Lower lobe of right lung (tissue), 2 donors: Measurements from ENCODE around the gene CRIP2. TPM values are rescaled to one million over a fixed set of nuclear protein-coding genes. Genes with fewer than 3 reads are reported as not detected.

Experiments
- ATAC-seq, 2 donors: fragments of 200-7000 bp; cut with Tn5 transposase; one replicate each; pipeline ENCODE4 v1.9.1; 2020 to 2022; ENCODE audit warnings: mild to moderate bottlenecking in 2 of 2, moderate library complexity in 2 of 2
- DNase-seq: peaks from one replicate; pipeline ENCODE4 v3.0.0-alpha.2; 2020
- H3K27ac ChIP-seq: fragments of 200-600 bp; one replicate; pipeline ENCODE4 v1.8.0; 2022
- H3K27me3 ChIP-seq: fragments of 200-600 bp; one replicate; pipeline ENCODE4 v1.8.0; 2022; ENCODE audit warnings: low read depth
- H3K36me3 ChIP-seq: fragments of 200-600 bp; one replicate; pipeline ENCODE4 v1.8.0; 2022; ENCODE audit warnings: mild to moderate bottlenecking
- H3K4me1 ChIP-seq: fragments of 200-600 bp; one replicate; pipeline ENCODE4 v1.8.0; 2022
- H3K4me3 ChIP-seq: fragments of 200-600 bp; one replicate; pipeline ENCODE4 v1.8.0; 2022; ENCODE audit warnings: mild to moderate bottlenecking
- H3K9me3 ChIP-seq: fragments of 200-600 bp; one replicate; pipeline ENCODE4 v1.8.0; 2022
- intact Hi-C: fragments of 100-400 bp; cut with DNase I; formaldehyde crosslinking; loops from one replicate; pipeline ENCODE4 v1.11.0; 2022
- long read RNA-seq: library from polyadenylated mRNA; unstranded; transcript quantifications from one replicate; pipeline ENCODE4 v2.0.0, GENCODE V29; 2021
- total RNA-seq: library from RNA; stranded (reverse); fragmentation: NEBNext Ultra II Directional; extraction: Animal tissue kit (Norgen Biotek cat#: 25700); gene quantifications from one replicate; pipeline ENCODE4 v1.2.1, GENCODE V29; 2021
- TF ChIP-seq, protein P1 (sequence below): fragments of 200-600 bp; IDR thresholded peaks from one replicate; pipeline ENCODE4 v1.8.0; 2022; ENCODE audit warnings: antibody characterized with exemption, mild to moderate bottlenecking
- donor health status: DM: no; HTN: yes; CAD: no; lungs with severe emphysema.

CRIP2 gene, protein sequence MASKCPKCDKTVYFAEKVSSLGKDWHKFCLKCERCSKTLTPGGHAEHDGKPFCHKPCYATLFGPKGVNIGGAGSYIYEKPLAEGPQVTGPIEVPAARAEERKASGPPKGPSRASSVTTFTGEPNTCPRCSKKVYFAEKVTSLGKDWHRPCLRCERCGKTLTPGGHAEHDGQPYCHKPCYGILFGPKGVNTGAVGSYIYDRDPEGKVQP
- total RNA-seq = 143 TPM
- long read RNA-seq, transcript CRIP2-205 (8 exons, 1,893 nt) = minor isoform, 8 of 330 reads
- long read RNA-seq, transcript CRIP2-201 (8 exons, 1,857 nt) = major isoform, 269 of 330 reads
- long read RNA-seq, partial matches to known transcripts = 33 of 330 reads
- long read RNA-seq, other reads (novel, unspliced or antisense) = 14 of 330 reads

DNA sequence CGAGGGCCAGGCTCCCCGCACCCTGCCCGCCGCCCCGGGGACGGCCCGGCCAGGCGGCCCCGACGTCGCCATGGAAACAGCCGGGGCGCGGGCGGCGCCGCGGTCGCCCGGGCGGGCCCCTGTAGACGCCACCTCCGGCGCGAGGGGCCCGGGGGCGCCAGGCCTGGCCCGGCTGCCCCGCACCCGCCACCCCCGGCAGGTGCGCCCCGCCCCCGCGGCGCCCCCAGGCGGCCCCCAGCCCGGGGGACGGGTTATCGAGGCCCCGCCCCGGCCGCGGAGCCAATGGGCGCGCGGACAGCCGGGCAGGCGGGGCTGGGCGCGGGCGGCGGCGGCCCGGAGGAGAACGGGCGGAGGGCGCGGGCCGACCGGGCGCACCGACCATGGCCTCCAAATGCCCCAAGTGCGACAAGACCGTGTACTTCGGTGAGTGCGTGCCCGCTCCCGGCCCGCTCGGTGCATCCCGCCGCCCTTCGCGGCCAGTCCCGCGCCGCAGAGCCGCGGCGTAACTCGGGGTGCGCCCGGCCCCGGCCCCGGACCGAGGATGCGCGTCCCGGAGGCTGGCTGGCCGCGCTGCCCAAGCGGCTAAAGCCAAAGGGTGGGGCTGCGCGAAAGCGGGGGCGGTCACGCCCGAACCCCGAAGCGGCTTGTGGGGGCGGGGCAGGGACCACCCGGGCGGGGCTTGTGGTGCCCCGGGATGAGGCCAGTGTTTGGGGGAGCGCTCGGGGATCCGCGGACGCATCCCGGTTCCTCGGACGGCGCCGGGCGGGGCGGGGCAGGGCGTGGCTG is at the start of gene CRIP2:
Gene CRIP2 (plus strand): TSS at position 339 of the 786 bp plus-strand sequence. CDS start 42 bp downstream, at position 381.
- intact Hi-C loops = no loop called here
- TF ChIP-seq, protein P1, sequence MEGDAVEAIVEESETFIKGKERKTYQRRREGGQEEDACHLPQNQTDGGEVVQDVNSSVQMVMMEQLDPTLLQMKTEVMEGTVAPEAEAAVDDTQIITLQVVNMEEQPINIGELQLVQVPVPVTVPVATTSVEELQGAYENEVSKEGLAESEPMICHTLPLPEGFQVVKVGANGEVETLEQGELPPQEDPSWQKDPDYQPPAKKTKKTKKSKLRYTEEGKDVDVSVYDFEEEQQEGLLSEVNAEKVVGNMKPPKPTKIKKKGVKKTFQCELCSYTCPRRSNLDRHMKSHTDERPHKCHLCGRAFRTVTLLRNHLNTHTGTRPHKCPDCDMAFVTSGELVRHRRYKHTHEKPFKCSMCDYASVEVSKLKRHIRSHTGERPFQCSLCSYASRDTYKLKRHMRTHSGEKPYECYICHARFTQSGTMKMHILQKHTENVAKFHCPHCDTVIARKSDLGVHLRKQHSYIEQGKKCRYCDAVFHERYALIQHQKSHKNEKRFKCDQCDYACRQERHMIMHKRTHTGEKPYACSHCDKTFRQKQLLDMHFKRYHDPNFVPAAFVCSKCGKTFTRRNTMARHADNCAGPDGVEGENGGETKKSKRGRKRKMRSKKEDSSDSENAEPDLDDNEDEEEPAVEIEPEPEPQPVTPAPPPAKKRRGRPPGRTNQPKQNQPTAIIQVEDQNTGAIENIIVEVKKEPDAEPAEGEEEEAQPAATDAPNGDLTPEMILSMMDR = no peak
- H3K4me3 ChIP-seq = peak within 1 kb of the TSS; percentile 77
- H3K27ac ChIP-seq = peak within 1 kb of the TSS; percentile 96
- peaks cover 64% of the 10 kb centered on the region for H3K4me1 ChIP-seq
- peaks cover 7% of the 10 kb centered on the region for H3K27me3 ChIP-seq
- DNase-seq (no peak), ATAC-seq (peak; percentile 23 to 42)
- H3K9me3 ChIP-seq = no peaks in the 10 kb centered on the region
- peaks cover 23% of the 10 kb centered on the region for H3K36me3 ChIP-seq

DNA sequence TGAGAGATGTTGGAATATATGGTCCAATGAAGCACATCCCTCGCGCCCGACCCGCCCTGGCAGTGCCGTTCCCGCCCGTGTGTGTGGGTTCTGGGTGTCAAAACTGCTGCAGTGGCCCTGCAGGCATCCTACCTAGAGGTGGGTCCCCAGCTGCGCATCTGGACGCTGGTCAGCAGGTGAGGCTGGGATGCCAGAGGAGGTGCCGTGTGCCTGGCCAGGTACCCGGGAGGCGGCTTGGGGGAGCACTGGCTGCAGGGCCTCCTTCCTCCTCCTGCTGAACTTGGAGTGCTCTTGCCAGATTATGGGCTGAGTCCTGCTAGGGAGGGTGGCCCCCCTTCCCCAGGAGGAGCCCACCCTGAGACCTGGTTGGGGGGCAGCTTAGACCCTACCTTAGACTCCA is 49.8 kb upstream of the CRIP2 start:
- H3K27ac ChIP-seq = no peak overlapping the region
- DNase-seq = no peak
- H3K36me3 ChIP-seq = no peaks in the 10 kb centered on the region
- no peaks in the 10 kb centered on the region for H3K9me3 ChIP-seq
- TF ChIP-seq, protein P1 = no peak
- intact Hi-C loops = no loop called here
- H3K4me3 ChIP-seq = no peak overlapping the region
- ATAC-seq = no peak
- H3K4me1 ChIP-seq = peaks cover 25% of the 10 kb centered on the region
- H3K27me3 ChIP-seq = no peaks in the 10 kb centered on the region

DNA sequence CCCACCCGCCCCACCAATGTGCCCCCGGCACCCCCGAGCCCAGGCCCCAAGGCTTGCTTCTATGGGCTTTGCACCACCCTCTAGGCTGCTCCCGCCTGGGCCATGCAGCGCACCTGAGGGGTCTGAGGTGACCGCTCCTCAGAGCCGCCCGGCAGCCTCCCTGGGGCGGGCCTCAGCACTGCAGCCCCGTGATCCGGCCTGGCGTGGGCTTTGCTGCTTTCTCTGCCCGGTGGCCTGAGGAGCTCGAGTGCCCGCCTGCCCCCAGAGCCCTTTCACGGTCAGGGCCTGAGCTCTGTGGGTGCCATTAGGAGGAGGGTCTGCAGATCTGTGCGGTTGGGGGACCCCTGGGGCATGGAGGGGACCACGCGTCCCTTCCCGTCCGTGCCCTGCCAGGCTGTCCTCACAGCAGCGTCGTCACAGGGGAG is 48.8 kb upstream of the CRIP2 start:
- ATAC-seq (no peak), DNase-seq (no peak)
- Histone ChIP-seq H3K9me3 (no peaks in the 10 kb centered on the region), H3K4me3 (no peak overlapping the region), H3K4me1 (peaks cover 27% of the 10 kb centered on the region), H3K27ac (no peak overlapping the region), H3K36me3 (no peaks in the 10 kb centered on the region), H3K27me3 (no peaks in the 10 kb centered on the region)
- TF ChIP-seq, protein P1 = no peak
- intact Hi-C loops = no loop called here

DNA sequence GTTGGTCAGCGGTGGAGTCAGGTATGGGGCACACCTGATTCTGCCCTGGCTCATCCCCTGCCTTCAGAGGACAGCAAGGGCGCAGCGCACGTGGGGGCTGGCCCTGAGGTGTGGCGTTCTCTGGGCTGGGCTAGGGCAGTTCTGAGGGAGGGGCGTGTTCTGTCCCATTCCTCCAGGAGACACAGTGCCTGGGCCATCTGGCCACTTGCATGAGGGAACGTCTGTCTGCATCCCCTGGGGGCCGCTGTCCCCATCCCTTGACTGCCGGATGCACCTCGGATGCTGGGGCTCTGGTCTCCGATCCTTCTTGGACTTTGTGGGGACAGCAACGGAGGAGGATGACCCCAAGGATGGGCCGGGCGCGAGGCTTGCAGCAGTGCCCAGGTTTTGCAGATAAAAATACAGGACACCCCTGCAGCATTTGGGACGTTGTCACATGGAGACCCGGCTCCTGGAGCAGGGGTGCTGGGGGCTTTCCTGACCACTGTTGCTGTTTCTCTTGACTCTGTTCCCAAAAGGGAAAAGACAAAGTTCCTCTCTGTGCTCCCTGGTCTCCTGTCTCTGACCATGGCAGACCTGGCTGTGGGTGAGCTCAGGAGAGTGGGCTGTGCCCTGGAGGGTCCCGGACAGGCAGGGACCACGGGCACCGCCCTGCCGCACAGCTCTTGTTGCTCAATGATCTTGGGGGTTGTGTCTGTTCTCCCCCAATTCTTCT is 48.0 kb upstream of the CRIP2 start:
- DNase-seq (no peak), ATAC-seq (no peak)
- Histone ChIP-seq H3K4me3 (no peak overlapping the region), H3K36me3 (no peaks in the 10 kb centered on the region), H3K4me1 (peaks cover 22% of the 10 kb centered on the region), H3K27ac (no peak overlapping the region), H3K27me3 (no peaks in the 10 kb centered on the region), H3K9me3 (no peaks in the 10 kb centered on the region)
- TF ChIP-seq, protein P1 = no peak
- intact Hi-C loops = no loop called here

DNA sequence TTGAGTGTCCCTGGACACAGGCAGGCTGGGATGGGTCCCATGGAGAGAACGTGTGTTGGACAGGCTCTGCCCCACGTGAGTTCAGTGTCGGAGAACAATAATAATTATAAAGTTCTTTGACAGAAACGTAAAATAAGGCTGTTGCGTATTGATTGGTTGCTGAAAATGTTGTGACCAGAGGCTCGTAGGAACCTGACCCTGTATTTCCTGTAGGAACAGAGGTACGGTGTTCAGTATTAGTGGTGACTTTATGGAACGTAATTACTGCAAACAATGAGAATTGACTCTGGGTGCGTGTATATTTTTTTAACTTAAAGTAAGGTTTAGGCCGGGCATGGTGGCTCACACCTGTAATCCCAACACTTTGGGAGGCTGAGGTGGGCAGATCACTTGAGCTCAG is 47.2 kb upstream of the CRIP2 start:
- intact Hi-C loops = no loop called here
- no peak overlapping the region for H3K27ac ChIP-seq
- ATAC-seq = no peak
- no peak overlapping the region for H3K4me3 ChIP-seq
- no peaks in the 10 kb centered on the region for H3K27me3 ChIP-seq
- H3K9me3 ChIP-seq = no peaks in the 10 kb centered on the region
- no peaks in the 10 kb centered on the region for H3K36me3 ChIP-seq
- H3K4me1 ChIP-seq = peaks cover 14% of the 10 kb centered on the region
- TF ChIP-seq, protein P1 = no peak
- DNase-seq = no peak
